ENCODE measurements around the gene CSNK2A1.
"Not testable (repeated sequence)": the region's sequence is repeated elsewhere in the genome, so short reads cannot be mapped to it uniquely, and the experiment has no call there.

CSNK2A1 gene

DNA sequence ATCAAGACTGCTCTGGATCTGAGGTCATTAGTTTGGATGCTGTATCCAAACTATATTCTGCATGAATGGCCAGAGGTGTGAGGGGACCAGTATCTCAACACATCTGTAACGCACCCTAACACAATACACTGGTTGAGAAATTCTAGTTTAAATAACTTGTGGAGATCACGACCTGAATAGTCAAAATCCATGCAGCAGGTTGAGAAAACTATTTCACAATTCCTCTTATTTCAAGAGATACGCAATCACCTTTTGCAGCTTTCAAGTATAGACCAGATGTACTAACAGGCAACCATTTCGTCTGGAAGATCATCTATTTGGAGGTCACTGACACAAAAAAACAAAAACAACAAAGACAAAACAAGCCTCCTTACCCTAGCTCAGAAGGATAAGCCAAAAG is 11.1 kb downstream of the CSNK2A1 start:
- DNase-seq = no peak

DNA sequence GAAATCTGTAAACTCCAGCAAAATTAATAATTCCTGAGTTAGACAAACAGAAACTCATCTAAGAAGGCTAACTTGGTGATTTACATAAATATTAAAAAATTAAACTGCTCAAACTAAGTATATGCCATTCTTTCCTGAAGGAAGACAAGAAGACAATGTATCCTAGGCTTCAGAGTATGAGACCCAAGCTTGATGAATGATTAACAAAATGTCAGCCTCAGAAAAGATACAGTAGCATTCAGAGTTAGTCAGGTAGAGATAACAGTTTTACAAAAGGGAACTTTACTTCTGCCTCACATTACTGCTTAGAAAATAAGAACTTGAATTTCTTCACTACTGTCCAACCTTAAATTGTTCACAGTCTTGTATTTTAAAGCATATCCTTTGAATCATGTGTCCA is 12.0 kb downstream of the CSNK2A1 start:
- DNase-seq = no peak

DNA sequence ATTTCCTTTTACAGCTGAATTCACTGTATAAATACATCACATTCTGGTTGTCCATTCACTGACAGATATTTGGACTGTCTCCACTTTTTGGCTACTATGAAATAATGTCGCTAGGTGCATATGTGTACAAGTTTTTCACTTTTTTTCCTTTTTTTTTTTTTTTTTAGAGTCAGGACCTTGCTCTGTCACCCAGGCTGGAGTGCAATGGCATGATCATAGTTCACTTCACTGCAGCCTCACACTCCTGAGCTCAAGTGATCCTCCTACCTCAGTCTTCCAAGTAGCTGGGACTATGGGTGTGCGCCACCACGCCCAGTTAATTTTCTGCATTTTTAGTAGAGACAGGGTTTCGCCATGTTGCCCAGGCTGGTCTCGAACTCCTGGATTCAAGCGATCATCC is 13.3 kb downstream of the CSNK2A1 start:
- DNase-seq = no peak

DNA sequence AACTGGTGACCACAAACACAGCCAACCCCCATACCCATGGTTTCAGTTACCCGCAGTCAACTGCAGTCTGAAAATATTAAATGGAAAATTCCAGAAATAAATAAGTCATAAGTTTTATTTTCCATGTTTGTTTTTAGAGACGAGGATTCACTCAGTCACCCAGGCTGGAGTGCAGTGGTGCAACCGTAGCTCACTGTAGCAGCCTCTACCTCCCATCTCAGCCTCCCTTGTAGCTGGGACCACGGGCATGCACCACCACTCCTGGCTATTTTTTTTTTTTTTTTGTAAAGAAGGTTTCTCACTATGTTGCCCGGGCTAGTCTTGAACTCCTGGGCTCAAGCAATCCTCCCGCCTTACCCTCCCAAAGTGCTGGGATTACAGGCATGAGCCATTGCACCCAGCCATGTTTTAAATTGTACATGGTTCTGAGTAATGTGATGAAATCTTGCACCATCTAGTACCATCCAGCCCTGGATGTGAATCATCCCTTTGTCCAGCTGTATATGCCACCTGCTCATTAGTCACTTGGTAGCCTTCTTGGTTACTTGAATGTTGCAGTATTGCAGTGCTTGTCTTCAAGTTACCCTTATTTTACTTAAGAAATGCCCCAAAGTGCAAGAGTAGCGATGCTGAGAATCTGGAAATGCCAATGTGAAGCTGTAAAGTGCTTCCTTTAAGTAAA is 14.5 kb downstream of the CSNK2A1 start:
- peak; percentile 55 to 66 for DNase-seq

DNA sequence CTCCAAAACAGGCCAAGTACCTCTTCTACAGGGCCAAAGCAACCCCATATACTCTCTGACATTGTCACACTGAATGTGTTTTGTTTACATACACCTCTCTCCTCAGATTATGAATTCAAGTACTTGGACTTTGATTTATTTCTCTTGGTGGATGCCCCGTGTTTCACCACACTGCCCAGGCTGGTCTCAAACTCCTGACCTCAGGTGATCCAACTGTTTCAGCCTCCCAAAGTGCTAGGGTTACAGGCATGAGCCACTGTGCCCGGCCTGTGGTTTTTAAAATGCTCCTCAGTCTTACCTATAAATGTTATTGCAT is 16.1 kb downstream of the CSNK2A1 start:
- no peak for DNase-seq

DNA sequence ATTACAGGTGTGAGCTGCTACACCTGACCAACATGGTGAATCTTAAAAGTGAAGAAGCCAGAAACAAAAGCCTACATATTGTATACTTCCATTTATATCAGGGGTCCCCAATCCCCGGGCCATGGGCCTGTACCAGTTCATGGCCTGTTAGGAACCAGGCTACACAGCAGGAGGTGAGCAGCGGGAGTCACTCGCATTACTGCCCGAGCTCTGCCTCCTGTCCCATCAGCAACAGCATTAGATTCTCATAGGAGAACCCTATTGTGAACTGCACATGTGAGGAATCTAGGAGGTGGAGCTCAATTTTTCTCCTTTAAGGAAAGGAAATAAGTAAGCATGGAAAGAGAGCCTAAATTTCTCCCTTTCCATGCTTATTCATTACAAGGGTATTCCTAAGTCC is 21.7 kb downstream of the CSNK2A1 start:
- no peak for DNase-seq

DNA sequence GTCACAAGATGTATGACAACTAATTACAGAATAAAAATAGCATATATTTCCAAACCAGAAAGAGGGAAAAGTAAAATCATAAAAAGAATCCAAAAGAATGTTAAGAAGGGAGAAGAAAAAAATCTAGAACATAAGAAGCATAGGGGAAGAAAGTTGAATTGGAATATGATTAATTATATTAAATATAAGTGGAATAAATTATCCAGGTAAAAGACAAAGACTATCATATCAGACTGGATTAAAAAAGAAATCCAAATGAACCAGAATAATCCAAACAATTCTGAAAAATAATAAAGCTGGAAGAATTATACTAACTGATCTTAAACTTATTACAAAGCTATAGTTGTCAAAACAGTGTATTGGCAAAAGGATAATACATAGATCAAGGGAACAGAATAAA is 23.6 kb downstream of the CSNK2A1 start:
- DNase-seq = no peak

DNA sequence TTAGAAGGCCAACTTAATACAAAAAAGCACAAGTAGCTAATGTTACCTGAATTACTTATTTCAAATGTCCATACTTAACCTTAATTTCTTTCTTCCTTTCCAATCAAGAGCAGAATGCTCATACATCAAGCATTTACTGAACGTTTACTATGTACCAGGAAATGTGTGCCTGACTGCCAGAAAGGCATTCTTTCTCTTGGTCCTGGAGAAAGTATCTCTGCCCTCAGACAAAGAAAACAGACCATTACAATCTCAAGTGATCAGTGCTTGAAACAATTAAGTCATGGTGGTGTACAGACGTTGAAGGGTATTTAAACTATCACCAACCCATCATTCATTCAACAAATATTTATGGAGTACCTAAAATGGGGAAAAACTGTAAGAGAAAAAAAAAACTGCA is 26.4 kb downstream of the CSNK2A1 start:
- no peak for DNase-seq

DNA sequence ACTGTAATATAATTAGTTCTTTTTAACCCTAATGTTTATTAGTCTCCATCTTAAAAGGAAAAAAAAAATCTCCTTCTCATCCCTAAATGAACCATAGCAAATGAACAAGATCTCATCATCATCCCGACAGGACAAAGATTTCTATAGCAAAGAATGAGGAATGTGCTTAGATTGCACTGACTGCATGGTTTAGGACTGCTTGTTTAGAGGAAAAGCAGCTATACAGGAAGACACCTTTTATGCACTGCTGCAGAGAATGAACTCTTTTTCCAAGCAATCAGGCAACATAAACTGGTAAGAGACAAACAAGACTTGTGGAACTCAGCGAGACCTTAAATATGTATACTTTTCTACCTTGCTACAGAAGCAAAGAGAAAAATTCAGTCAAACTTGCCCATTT is 26.8 kb downstream of the CSNK2A1 start:
- no peak for DNase-seq

DNA sequence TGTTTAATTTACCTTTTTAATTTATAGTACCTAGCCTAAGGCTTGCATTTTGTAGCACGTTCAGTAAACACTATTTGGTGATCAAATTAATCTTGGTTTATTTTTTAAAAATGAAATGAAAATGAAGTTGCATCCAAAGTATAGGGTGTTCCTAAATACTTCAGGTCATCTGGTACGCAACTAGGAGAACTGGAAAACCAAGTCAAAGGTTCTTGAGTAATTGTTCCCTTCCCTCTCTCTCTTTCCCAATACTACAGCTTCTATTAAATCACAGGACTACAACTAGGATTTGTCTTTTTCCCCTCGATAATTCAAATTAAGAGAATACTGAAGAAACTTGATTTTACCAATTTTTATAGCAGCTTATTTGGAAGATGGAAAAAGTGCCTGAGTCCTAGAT is 27.9 kb downstream of the CSNK2A1 start:
- no peak for DNase-seq

DNA sequence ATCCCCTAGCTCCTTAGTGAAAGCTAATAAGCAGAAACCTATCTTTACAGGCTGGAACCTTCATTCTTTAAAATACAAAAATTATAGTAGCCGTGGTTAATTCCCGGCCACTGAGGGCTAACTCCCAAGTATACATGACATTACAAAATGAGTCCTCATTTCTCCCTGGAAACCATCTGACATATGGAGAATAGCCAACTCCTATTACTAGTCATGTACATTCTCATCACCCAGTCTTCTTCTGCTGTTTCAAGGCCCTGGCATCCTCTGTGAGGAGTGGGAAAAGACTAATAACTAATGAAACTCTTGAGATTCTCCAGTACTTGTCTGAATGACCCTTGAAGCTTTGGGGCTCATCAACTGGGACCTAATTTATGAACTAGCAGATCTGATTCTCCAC is 30.2 kb downstream of the CSNK2A1 start:
- no peak for DNase-seq

DNA sequence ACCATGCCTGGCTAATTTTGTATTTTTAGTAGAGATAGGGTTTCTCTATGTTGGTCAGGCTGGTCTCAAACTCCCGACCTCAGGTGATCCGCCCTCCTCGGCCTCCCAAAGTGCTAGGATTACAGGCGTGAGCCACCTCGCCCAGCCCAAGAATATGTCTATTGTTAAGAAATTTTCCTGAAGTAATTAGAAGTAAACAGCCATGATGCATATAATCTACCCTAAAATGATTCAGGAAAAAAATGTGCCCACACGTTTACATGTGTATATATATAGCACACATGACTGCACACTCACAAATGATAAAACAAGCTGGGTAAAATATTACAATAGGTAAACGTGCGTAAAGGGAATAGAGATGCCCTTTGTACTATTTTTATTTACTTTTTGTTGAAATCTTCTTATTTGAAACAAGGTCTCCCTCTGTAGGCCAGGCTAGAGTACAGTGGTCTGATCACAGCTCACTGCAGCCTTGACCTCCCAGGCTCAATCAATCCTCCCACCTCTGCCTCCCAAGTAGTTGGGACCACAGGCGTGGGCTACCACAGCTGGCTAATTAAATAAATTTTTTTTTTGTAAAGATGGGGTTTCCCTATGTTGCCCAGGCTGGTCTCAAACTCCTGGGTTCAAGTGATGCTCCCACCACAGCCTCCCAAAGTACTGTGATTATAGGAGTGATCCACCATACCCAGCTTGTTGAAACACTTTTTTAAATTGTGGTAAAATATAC is 33.1 kb downstream of the CSNK2A1 start:
- DNase-seq = not testable (repeated sequence)

DNA sequence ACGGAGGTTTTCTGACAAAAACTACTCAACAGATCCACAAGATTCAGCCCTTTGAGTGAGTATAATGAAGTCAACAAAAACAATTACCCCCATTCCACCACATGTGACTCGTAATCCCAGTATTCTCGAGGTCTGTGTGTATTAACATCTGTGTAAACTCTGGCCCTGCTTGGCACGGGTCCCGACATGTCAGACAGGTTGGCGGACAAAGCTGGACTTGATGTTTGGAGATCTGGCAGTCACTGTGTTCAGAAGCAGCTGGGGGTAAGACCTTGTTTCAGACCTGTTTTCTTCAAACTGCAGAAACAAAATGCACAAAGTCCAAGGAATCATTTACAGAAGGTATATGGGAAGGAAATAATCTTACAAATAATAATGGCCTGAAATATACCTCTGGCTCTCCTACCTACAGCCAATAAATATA is 35.2 kb downstream of the CSNK2A1 start:
- not testable (repeated sequence) for DNase-seq

DNA sequence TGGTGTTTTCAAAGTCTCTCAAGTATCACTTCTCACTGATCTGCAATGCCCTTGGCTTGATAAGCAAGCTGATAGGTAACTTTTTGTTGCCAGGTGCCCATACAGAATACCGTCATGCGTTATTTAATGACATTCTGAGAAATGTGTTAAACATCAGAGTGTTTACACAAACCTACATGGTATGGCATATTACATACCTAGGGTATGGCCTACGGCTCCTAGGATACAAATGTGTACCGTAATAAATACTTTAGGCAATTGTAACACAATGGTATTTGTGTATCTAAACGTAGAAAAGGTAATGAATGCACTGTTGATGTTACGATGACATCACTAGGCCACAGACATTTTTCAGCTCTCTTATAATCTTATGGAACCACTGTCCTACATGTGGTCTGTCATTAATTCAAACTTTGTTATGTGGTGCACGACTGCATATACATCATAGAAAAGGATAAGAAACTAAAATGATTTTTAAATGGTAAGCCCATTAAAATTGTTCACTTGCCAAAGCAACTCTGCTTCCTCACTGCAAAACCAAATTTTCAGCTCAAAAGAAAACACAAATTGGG is 35.7 kb downstream of the CSNK2A1 start:
- no peak for DNase-seq

DNA sequence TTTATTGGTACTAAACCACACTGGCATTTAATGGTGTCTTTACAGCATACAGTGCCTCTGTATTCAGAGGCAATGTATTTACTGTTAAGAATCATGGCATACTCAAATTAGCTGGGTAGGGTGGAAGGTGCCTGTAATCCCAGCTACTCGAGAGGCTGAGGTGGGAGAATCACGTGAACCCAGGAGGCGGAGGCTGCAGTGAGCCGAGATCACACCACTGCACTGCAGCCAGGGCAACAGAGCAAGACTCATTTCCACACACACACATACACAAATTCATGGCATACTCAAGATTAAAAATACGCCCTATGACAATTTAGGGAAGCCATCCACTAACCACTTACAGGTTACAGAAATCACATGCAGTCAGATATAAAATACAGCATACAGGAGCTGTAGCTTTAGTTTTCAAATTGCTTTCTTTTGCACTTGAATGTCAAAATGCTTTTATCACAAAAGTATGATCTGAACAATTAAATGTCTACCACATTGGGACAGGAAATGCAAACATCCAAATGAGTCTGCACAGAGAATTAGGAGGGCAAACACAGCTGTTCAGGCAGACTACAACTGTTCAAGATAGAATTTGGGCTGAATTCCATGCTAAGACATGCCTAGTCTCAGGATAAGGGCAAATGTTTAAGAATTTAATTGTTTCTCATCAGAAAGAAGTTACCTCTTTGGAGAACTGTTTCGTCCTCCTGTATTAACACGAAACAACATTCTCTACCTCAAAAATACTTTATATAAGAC is 36.4 kb downstream of the CSNK2A1 start:
- DNase-seq = no peak

DNA sequence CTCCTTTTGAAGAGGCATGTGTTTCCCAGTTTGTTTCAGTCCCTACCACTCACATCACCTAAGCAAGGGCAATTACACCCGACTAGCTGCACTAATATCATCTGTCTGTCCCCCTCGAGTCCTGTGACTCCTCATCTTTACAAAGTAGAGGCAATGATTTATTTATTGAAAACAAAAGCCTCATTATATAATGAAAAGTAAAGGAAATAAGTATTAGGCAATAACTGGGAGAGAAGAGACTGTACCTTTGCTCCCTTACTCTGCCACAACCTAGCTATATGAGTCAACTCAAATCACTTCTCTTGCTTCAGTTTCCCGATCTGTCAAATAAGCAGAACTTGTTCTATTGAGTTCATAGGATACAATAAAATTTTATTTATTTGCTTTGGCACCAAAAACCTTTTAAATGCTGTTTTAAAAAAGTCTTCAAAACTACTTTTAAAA is 38.9 kb downstream of the CSNK2A1 start:
- no peak for DNase-seq

DNA sequence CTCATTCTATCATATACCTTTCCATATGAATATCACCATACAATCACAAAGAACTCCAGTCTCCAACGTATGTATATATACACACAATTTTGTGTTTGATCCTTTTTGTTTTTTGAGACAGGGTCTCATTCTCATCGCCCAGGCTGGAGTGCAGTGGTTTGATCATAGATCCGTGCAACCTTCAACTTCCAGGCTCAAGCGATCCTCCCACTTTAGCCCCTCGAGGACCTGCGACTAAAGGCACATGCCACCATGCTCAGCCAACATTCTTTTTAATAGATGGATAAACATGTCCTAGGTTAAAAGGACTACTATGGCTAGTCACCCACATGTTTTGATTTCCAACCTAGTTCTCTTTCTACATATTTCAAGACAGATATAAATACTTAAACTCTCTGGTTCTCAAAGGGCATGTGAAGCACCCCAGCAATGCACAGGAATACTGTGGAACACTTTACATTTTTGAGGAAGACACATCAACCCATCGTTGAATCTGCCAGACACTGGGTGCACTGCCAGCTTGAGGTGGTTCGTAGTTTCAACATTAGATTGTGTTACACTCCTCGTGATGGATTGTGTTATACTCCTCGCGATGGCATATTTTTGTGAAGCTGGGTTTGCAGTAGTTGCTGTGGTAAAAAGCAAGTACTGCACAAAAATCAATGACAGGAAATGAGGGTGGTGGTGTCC is 40.4 kb downstream of the CSNK2A1 start:
- DNase-seq = no peak

DNA sequence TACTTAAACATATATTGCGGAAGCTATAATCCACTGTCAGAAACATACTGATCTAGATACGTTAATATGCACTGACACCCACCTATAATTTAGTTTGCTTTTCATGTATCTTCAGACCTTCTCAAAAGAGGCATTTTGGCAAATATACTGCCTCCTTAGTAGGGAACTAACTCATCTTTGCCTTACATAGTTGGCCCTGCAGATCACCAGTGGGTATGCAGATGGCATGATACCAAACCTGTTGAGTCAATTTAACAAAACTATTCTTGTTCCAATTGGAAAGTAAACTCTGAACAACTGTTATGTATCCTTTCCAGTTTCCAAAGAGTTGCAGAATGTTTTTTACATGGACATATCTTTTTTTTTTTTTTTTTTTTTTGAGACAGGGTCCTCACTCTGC is 45.6 kb downstream of the CSNK2A1 start:
- no peak for DNase-seq

DNA sequence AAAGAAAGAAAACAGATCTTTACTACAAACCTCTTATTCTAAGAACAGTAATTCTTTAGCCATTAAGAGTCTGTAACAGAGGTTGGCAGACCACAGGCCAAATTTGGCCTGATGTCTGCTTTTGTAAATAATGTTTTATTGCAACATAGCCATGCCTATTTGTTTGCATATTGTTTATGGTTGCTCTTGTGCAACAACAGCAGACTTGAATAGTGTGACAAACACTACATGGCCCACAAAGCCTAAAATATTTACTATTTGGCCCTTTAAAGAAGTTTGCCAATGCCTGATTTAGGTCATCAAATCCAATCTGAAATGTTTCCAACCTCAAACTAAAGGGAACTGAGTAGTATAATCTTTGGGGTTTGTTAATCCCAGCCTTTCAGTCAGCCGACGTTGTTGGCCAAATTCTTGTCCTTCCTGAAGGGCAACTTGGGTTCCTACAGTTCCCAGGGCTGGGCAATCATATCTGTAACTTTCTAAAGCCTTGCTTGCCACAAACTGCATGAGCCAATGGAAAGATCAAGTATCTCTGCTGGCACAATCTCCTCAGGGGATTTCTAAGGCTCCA is 47.4 kb downstream of the CSNK2A1 start:
- DNase-seq = no peak

DNA sequence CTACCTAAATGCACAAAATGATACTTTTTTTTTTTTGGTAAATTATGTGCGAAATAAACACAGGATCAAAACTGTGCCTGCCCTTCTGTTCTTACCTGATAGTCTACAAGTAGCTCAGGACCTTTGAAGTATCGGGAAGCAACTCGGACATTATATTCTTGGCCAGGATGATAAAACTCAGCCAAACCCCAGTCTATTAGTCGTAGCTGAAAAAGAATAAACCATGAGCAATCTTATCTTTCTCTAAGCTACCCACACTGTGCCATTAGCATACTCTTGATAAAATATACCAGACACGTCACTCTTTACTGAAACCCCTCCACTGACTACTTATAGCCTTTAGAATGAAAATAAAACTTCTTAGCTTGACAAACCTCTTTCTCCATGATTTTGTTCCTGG is 51.4 kb downstream of the CSNK2A1 start:
- DNase-seq = no peak

DNA sequence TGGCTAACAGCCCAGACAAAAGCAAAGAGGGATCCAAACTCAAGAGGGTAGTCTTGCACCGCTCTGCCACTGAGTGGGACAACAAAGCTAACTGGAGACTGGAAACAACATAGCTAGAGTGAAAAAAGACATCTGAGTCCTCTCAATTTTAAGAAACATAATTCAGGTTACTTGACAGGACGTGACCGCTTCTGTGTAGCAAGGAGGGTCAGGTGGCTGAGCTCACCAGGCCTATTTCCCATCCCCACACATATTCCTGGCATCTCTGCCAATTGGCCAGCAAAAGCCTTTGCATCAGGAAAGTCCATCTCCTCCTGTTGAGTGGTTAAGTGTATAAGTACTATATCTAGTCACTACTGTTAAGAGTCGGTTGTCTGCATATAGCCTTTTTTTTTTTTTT is 55.9 kb downstream of the CSNK2A1 start:
- DNase-seq = no peak

DNA sequence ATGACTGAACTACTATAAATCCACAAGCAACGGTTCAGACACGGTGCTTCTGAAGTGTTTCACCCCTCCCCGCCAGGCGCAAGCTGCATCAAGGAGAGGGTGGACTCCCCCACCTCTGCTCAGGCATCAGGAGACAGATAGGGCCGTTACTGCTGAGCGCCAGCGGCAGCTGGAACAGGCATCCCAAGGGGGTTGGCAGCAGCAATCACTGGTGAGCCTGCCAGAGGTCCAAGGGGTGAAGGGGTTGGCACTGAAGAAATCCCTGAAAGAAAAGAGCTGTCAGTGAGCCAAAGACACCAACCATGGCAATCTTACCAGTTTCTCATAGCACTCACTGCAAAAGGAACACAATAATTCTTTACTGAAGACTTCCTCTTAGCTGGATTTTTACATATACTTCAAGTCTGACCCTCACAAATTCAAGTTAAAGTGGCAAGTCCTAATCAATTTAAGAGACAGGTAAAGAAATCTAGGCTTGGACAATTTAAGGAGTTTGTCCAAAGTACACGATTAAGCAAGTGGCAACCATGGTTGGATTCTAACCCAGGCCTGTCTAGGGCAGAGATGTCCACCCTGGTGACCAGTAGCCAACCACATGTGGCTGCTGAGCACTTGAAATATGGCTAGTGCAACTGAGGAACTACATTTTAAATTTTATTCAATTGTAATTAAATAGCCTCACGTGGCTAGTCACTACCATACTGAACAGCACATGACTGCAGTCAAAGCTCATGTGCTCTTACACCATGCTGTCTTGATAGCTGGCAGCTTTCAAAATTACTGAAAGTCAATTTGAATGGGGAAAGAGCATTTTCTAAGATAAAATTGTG is 59.6 kb downstream of the CSNK2A1 start:
- no peak for DNase-seq

Measured in inflammatory macrophage (primary cell).